Measurements from ENCODE around the gene SGSM2. TPM values are rescaled to one million over a fixed set of nuclear protein-coding genes. Genes with fewer than 3 reads are reported as not detected.

SGSM2 gene
- total and polyA plus RNA-seq, 5 donors = 31.1 to 38.6 (median 37.3) TPM

DNA sequence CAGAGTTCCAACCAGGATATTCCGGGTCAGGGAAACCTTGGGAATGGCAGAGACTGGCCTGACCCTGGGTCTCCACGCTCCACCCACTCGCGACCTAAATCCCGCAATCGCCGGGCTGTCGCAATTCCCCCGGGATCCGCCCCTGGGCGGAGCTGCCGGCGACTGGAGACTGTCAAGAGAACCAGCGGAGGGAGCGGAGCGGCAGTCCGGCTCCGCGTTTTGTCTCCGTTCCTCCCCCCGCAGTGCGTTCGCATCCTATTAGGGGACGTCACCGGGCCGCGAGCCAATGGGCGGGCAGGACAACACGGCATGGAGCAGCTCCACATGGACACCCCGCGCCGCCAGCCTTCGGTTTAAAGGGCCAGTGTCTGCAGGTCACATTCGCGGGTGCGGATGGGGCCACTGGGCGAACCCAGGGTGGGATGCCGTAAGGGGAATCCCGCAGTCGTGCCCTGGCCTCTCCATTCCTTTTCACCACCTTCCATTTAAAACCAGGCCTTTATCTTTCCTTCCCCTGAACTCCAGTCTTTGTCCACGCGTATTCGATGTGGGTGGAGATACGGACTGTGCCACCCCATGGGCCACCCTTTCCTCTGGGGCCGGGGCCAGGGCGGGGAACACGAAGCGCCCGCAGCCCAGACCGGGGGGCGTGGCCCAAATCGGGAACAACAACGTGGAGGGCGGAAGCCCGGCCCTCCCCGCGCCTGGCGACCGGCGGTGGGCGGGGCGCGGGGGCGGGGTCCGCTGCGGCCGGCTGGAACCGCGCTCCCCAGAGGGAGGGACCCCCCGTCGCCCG lies 64.3 kb downstream of the SGSM2 start:
- Histone ChIP-seq H3K27me3 (ENCODE audit: control insufficient read depth, insufficient read depth) (no peaks in the 10 kb centered on the region), H3K9me3 (ENCODE audit: control insufficient read depth, low read length) (no peaks in the 10 kb centered on the region), H3K4me3 (ENCODE audit: low read length) (peak overlapping the region; percentile 77), H3K27ac (ENCODE audit: low read length) (peak overlapping the region; percentile 97), H3K4me1 (ENCODE audit: control insufficient read depth, insufficient read depth, low read length) (peaks cover 13% of the 10 kb centered on the region)
- intact Hi-C loops (cut with DNase I) = no loop called here
- DNase-seq (peak; percentile 100), ATAC-seq (peak; percentile 70 to 73)
- WGBS = under 1% methylated on average over 72 of the region's 72 CpGs

- ATAC-seq (no peak), DNase-seq (peak in 2 of 3 donors; percentile 42 to 50)
- Histone ChIP-seq H3K27me3 (ENCODE audit: control insufficient read depth, insufficient read depth) (no peaks in the 10 kb centered on the region), H3K27ac (ENCODE audit: low read length) (peak overlapping the region; percentile 39), H3K9me3 (ENCODE audit: control insufficient read depth, low read length) (no peaks in the 10 kb centered on the region), H3K4me3 (ENCODE audit: low read length) (peak overlapping the region; percentile 76), H3K4me1 (ENCODE audit: control insufficient read depth, insufficient read depth, low read length) (peaks cover 11% of the 10 kb centered on the region)
- intact Hi-C loops (cut with DNase I) = no loop called here
- WGBS = 16% methylated on average over 15 of the region's 15 CpGs
These were observed 65.2 kb downstream of the SGSM2 start for GRCh38 chr17:2402544-2402943.

DNA sequence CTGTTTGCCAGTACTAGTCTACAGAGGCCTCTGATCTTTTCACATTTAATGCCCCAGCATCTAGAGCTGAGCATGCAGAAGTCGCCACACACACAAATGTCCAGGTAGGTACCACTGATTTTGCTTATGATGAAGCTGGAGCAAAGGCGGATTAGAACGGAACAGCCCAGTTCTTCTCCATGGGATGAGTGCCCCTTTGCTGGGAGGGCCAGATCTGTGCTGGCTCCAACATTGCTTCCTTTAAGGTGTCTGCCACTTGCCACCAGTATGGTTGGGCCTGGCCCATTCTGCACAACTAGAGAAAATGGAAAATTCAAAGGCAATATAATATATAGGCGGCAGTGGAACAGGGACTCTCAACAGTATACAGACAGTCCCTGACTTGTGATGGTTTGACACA lies 65.7 kb downstream of the SGSM2 start:
- H3K9me3 ChIP-seq (ENCODE audit: control insufficient read depth, low read length) = no peaks in the 10 kb centered on the region
- no peak overlapping the region for H3K27ac ChIP-seq (ENCODE audit: low read length)
- H3K4me1 ChIP-seq (ENCODE audit: control insufficient read depth, insufficient read depth, low read length) = peaks cover 11% of the 10 kb centered on the region
- intact Hi-C loops (cut with DNase I) = no loop called here
- H3K27me3 ChIP-seq (ENCODE audit: control insufficient read depth, insufficient read depth) = no peaks in the 10 kb centered on the region
- H3K4me3 ChIP-seq (ENCODE audit: low read length) = no peak overlapping the region
- 93% methylated on average over 4 of the region's 4 CpGs for WGBS
- ATAC-seq = no peak
- peak in 2 of 3 donors; percentile 6 for DNase-seq

DNA sequence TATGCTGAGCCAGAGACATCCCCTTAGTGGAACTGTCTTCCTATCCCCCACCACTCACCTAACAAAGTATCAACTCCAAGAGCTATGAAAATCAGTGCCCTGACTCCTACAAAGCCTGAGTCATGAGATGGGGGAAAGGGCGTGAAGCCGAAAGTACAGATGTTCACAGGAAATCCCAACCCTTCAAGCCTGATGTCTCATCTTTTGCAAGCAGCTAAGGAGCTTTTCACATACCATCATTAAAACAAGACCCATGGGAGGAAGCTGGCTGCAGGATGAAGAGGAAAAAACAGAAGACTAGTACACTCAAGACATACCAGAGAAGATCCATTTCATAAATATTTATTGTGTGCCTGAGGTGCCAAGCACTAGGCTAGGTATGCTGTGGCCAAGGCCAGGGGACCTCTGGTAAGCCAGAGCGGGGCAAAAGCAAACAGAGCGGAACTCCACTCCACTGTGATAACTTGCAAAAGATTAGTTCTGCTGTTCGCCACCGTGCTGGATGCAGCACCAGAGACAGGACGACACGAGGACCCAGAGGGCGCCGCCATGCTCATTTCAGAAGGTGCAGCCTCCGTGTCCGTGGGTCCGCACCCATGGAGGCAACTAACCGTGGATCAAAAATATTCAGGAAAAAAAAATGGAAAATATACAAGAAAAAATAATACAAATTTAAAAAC lies 68.1 kb downstream of the SGSM2 start:
- H3K4me1 ChIP-seq (ENCODE audit: control insufficient read depth, insufficient read depth, low read length) = peaks cover 6% of the 10 kb centered on the region
- intact Hi-C loops (cut with DNase I) = no loop called here
- no peaks in the 10 kb centered on the region for H3K9me3 ChIP-seq (ENCODE audit: control insufficient read depth, low read length)
- ATAC-seq (no peak), DNase-seq (peak in 1 of 3 donors; percentile 50)
- H3K4me3 ChIP-seq (ENCODE audit: low read length) = no peak overlapping the region
- H3K27ac ChIP-seq (ENCODE audit: low read length) = no peak overlapping the region
- WGBS = 79% methylated on average over 14 of the region's 14 CpGs
- H3K27me3 ChIP-seq (ENCODE audit: control insufficient read depth, insufficient read depth) = no peaks in the 10 kb centered on the region

DNA sequence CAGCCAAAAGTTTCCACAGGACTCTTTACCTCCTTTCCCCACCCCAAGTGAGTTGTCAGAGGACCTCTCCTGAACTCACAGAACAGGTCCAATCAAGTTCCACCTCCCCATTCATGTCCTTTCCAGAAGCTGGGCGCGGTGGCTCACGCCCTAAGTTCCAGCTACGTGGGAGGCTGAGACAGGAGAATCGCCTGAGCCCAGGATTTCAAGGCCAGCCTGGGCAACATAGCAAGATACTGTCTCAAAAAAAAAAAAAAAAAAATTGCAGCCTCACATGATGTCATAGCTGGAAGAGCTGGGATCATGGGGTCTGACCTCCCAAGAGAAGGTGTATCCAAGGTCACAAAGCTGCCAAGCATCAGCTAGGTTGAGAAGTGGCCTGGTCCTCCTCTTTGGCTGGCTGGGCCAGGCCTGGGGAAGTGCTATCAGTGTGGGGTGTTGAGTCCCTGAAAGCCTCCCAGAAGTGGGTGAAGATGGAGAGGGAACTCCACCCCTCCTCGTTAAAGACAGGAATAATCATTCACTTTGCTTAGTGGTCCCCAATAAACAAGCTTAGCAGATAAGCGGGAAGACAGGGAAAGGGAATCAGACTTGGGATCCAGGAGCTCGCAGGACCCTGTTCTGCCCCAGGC lies 69.1 kb downstream of the SGSM2 start:
- H3K4me3 ChIP-seq (ENCODE audit: low read length) = no peak overlapping the region
- peaks cover 6% of the 10 kb centered on the region for H3K4me1 ChIP-seq (ENCODE audit: control insufficient read depth, insufficient read depth, low read length)
- DNase-seq (peak in 1 of 3 donors; percentile 49), ATAC-seq (no peak)
- no peaks in the 10 kb centered on the region for H3K9me3 ChIP-seq (ENCODE audit: control insufficient read depth, low read length)
- no peaks in the 10 kb centered on the region for H3K27me3 ChIP-seq (ENCODE audit: control insufficient read depth, insufficient read depth)
- 74% methylated on average over 8 of the region's 8 CpGs for WGBS
- H3K27ac ChIP-seq (ENCODE audit: low read length) = peak overlapping the region; percentile 46
- intact Hi-C loops (cut with DNase I) = loop anchor here in 1 of 4 donors (2.0 kb wide), 1 partner anchor 16 kb away; no protein-coding TSS in a partner anchor

GRCh38 chr17:2406903-2407790 lies 69.8 kb downstream of the SGSM2 start:
- peak; percentile 80 to 83 (median 83) for DNase-seq
- peak; percentile 73 to 88 for ATAC-seq
- Histone ChIP-seq H3K27ac (ENCODE audit: low read length) (peak overlapping the region; percentile 89), H3K4me1 (ENCODE audit: control insufficient read depth, insufficient read depth, low read length) (peaks cover 6% of the 10 kb centered on the region), H3K9me3 (ENCODE audit: control insufficient read depth, low read length) (no peaks in the 10 kb centered on the region), H3K27me3 (ENCODE audit: control insufficient read depth, insufficient read depth) (no peaks in the 10 kb centered on the region), H3K4me3 (ENCODE audit: low read length) (no peak overlapping the region)
- intact Hi-C loops (cut with DNase I) = loop anchor here in 1 of 4 donors (2.0 kb wide), 1 partner anchor 16 kb away; no protein-coding TSS in a partner anchor
- 45% methylated on average over 15 of the region's 15 CpGs for WGBS

GRCh38 chr17:2410951-2411350 lies 73.7 kb downstream of the SGSM2 start:
- no peak overlapping the region for H3K4me3 ChIP-seq (ENCODE audit: low read length)
- no peak overlapping the region for H3K27ac ChIP-seq (ENCODE audit: low read length)
- no peaks in the 10 kb centered on the region for H3K27me3 ChIP-seq (ENCODE audit: control insufficient read depth, insufficient read depth)
- DNase-seq (peak in 1 of 3 donors; percentile 16), ATAC-seq (no peak)
- peaks cover 3% of the 10 kb centered on the region for H3K4me1 ChIP-seq (ENCODE audit: control insufficient read depth, insufficient read depth, low read length)
- intact Hi-C loops (cut with DNase I) = loop anchor here in 1 of 4 donors (10.0 kb wide), 1 partner anchor 46 kb away; no protein-coding TSS in a partner anchor
- no peaks in the 10 kb centered on the region for H3K9me3 ChIP-seq (ENCODE audit: control insufficient read depth, low read length)
- 91% methylated on average over 7 of the region's 7 CpGs for WGBS

DNA sequence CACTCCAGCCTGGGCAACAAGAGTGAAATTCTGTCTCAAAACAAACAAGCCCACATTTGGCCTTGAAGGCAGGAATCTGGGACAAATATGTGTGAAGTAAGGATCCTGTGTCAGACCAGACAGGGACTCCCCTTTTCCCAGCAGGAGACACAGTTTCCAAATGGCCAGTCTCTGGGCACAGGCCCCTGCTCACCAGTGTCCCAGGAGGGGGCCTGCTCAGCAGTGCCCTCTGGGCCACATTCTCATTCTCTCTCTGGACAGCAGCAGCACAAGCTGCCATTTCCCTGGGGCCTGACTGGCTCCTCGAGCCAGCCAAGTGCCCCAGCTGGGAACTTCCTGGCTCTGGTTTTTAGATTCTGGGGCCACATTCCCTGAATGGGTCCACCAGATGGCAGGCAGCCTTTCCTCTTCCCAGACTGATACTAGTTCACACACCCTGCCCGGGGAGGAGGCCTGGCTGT lies 75.3 kb downstream of the SGSM2 start:
- Histone ChIP-seq H3K27ac (ENCODE audit: low read length) (peak overlapping the region; percentile 3), H3K4me1 (ENCODE audit: control insufficient read depth, insufficient read depth, low read length) (peaks cover under 1% of the 10 kb centered on the region), H3K9me3 (ENCODE audit: control insufficient read depth, low read length) (no peaks in the 10 kb centered on the region), H3K4me3 (ENCODE audit: low read length) (no peak overlapping the region), H3K27me3 (ENCODE audit: control insufficient read depth, insufficient read depth) (no peaks in the 10 kb centered on the region)
- intact Hi-C loops (cut with DNase I) = loop anchor here in 1 of 4 donors (10.0 kb wide), 1 partner anchor 48 kb away; no protein-coding TSS in a partner anchor
- WGBS = 21% methylated on average over 2 of the region's 2 CpGs
- ATAC-seq (peak; percentile 43 to 49), DNase-seq (peak in 2 of 3 donors; percentile 40 to 68)

DNA sequence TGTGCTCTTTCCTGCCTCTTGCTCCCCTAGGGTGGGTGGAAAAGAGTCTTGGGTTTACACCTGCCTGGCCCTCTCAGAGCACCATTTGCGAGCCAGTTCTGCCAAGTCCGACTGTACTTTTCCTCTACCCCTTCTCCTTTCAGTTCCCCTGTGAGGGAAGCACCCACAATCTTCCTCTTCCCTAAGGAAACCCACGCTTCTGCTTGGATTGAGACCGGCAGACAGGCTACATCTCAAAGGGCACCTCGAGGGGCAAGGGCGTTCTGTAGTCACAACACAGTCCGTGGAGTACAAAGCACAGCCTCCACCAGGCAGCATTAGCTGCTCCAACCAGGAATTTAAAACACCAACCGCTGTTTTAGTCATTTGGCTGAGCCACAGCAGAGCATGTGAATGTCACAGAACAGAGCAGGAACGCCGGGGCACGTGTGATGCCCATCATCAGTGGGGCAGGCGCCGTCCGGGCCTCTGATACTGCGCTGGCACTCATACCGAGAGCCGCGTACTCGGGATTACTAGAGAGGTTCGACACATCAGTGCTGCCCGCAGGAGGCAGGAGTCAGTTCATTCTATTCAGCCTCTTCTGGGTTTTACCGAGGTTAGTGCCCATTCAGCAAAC lies 77.3 kb downstream of the SGSM2 start:
- H3K9me3 ChIP-seq (ENCODE audit: control insufficient read depth, low read length) = no peaks in the 10 kb centered on the region
- DNase-seq = no peak
- no peak for ATAC-seq
- H3K4me3 ChIP-seq (ENCODE audit: low read length) = no peak overlapping the region
- intact Hi-C loops (cut with DNase I) = loop anchor here in 3 of 4 donors (2.0 to 10.0 kb wide), 3 partner anchors 32 to 50 kb away; no protein-coding TSS in a partner anchor
- H3K27ac ChIP-seq (ENCODE audit: low read length) = no peak overlapping the region
- 92% methylated on average over 22 of the region's 22 CpGs for WGBS
- H3K4me1 ChIP-seq (ENCODE audit: control insufficient read depth, insufficient read depth, low read length) = no peaks in the 10 kb centered on the region
- no peaks in the 10 kb centered on the region for H3K27me3 ChIP-seq (ENCODE audit: control insufficient read depth, insufficient read depth)

Data from right cardiac atrium (tissue), 5 donors.